Liver (tissue), 3 donors: ENCODE results near the gene SLC6A11.

Experiments
- CTCF ChIP-seq: fragments of 150-350 bp; IDR thresholded peaks from 2 replicates; pipeline ENCODE4 v1.5.1; 2017; ENCODE audit warnings: improper control_type of control experiment, low read depth, low read length; ENCODE audit not compliant: missing input control
- SP1 ChIP-seq: IDR thresholded peaks from 2 replicates; pipeline ENCODE4 v1.6.1; 2018; ENCODE audit warnings: antibody characterized with exemption, mild to moderate bottlenecking
- donor health status: healthy.
- donor health status: healthy.

GRCh38 chr3:10919636-10920035, 103.6 kb downstream of the SLC6A11 start:
- TF ChIP-seq SP1 (no peak), CTCF (no peak)
